SK-N-MC (cell line): ENCODE measurements around the gene KRT34.

Source experiments
- EZH2 ChIP-seq: fragments of 200-600 bp; sonication (generic); IDR thresholded peaks from one replicate; pipeline ENCODE4 v1.6.1; 2017; ENCODE audit warnings: antibody characterized with exemption
- POLR2AphosphoS5 ChIP-seq: IDR thresholded peaks from 2 replicates; pipeline ENCODE4 v1.6.1; 2012; ENCODE audit warnings: mild to moderate bottlenecking, low read depth, low read length, borderline replicate concordance

DNA sequence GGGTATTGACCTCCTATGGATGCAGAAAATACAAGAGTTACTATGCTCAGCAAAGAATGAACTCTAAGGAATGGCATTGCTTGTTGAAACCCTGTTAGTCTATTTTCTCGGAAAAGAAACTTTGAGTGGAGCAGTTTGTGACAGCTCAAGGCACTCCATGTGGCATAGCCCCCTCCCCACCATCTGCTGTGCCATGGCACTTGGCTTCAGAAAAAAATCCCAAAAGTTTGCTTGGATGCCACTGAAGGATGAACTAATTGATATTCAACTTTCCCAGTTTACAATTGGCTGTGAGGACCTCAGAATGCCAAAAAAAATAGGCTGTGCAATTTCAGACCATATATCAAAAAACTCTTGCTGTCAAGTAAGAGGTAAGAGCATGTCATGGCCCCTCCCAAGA is 13.5 kb upstream of the KRT34 start:
- TF ChIP-seq POLR2AphosphoS5, result no peak
- TF ChIP-seq EZH2, result no peak
